ENCODE measurements around the gene USP43.

DNA sequence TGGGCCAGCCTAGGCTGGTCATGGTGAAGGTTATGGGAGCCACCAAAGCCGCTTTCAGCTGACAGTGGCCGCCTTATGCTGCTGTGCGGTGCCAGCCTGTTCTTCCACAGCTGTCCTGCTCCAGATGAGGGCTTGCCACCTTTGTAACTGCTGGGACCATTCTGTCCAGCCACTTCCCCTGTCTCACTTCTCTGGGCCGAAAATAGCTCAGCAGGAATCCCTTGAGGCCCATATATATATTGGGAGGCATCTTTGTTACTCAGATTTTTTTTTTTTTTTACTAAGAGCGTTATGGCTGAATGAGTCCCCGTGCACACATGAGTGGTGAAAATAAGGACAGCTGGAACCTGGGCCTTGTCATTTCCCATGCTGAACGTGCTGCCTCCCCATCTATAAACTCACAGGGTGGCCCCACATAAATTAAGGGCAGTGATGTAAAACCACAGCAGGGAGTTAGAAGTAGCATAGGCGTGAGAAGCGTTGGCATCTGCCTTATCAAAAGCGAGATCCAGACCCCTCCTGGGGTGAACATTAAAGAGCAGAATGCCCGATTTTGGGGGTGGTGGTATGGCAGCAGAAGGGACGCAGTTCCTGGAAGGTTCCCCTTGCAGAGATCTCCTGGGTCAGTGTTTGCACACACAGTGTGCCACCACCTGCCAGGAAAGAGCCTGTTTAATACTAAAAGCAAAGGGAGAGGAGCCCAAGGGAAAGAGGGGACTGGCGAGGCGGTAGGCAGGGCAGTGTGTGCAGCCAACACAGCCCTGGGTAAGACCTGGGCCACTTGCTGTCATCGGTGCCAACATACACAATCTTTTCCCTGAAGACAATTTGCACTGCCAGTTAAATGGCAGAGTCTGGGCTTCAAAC, 57.8 kb downstream of the USP43 start:
- TF ChIP-seq, protein P1, sequence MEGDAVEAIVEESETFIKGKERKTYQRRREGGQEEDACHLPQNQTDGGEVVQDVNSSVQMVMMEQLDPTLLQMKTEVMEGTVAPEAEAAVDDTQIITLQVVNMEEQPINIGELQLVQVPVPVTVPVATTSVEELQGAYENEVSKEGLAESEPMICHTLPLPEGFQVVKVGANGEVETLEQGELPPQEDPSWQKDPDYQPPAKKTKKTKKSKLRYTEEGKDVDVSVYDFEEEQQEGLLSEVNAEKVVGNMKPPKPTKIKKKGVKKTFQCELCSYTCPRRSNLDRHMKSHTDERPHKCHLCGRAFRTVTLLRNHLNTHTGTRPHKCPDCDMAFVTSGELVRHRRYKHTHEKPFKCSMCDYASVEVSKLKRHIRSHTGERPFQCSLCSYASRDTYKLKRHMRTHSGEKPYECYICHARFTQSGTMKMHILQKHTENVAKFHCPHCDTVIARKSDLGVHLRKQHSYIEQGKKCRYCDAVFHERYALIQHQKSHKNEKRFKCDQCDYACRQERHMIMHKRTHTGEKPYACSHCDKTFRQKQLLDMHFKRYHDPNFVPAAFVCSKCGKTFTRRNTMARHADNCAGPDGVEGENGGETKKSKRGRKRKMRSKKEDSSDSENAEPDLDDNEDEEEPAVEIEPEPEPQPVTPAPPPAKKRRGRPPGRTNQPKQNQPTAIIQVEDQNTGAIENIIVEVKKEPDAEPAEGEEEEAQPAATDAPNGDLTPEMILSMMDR (IDR thresholded peaks at IDR 0.05) = no peak
- no peak for TF ChIP-seq EP300 (IDR thresholded peaks at IDR 0.05; ENCODE audit: low read depth)
- no peak for TF ChIP-seq POLR2A (IDR thresholded peaks at IDR 0.05)

Measured in transverse colon (tissue), 3 donors.